Astrocyte of the hippocampus (primary cell): ENCODE measurements around the gene KPNA4.
"Not testable (repeated sequence)": the region's sequence is repeated elsewhere in the genome, so short reads cannot be mapped to it uniquely, and the experiment has no call there.

Source experiments
- DNase-seq: peaks from one replicate; pipeline ENCODE4 v3.0.0; 2011; ENCODE audit warnings: low read depth, low spot score

The KPNA4 gene

GRCh38 chr3:160490166-160490565 is 75.2 kb downstream of the KPNA4 start:
- no peak for DNase-seq

- DNase-seq: peak; percentile 50
These were observed 78.9 kb downstream of the KPNA4 start for GRCh38 chr3:160486459-160486869.

DNA sequence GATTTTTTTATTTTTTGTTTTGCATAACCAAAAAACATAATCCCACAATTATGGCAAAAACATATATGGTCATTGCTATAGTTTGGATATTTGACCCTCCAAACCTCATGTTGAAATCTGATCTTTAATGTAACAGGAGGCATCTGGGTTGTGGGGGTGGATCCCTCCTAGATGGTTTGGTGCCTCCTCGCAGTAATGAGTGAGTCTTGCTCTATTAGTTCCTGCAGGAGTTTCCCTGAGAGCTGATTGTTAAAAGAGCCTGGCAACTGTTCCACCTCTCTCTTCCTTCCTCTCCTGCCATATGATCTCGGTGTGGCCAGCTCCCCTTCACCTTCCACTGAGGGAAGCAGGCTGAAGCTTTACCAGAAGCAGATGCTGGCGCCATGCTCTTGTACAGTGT is 82.6 kb downstream of the KPNA4 start:
- DNase-seq: no peak

DNA sequence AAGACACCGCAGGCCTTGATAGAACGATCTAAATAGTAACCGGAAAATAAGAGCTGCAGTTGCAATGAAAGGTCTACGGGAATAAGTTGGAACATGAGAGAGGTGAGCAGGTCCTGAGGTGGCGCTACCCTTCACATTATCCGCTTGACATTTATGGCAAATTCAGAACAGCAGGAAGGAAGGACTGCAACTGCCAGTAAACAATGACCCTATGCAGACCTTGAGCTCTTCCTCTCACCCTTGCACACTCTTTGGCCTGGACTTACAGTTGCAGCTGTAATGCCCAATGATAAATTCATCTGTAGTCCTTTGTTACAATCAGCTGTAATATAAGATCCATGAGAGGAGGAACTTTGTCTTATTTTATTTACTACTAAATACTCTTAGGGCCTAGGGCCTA is 83.5 kb downstream of the KPNA4 start:
- no peak for DNase-seq

DNA sequence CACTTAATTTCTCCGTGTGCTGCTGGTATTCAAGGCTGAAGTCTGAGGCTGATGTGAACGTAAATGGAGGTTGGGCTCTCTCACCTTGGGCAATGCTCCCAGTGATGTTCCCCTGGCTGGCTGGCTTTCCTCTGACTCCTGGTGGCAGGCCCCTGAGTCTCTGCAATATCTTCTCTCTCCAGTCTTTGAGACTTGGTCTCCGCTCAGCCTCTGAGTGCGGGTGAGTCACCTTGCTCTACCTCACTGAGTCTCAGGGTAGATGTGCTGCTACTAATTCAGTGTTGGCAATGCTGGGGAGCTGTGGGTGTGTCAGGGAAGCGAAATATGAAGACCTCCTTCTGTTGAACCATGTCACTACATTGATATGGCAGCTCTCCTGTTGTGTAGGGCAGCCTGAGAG is 84.4 kb downstream of the KPNA4 start:
- no peak for DNase-seq

GRCh38 chr3:160479376-160479775 is 86.0 kb downstream of the KPNA4 start:
- DNase-seq: no peak

DNA sequence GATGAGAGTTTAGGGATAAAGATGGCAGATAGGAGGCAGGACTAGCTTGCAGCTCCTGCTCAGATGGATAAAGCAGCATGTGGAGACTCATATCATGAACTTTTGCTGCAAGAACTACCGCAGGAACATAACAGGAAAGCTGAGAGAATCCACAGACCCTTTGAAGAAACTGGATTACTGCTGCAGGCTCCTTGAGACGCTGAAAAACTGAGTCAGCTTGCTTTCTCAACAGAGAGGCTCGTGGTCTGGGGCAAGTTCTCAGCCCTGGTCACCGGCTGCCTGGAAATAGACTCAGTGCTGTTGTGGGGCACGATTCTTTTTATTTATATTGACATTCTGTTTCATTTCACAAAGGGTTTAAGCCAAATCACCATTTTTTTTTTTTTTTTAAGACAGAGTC is 87.0 kb downstream of the KPNA4 start:
- peak; percentile 18 for DNase-seq

DNA sequence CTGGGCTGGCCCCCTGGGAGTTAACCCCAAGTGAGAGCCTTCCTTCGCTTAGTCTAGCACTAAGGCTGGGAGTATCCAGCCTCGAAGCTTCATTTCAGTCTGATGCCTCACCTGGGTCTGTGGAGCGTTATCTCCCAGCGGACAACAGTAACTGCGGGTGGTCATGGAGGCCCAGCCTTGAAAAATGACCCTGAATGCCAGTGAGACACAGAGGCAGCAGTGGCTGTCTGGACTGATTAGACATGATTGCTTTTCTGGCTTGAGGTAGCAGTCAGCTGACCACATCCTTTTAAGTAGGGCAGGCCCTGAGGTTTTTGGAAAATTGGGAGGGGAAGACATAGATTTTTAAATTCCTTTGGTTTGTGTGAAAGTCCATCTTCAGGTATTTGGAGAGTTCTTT is 87.6 kb downstream of the KPNA4 start:
- DNase-seq: peak; percentile 23

DNA sequence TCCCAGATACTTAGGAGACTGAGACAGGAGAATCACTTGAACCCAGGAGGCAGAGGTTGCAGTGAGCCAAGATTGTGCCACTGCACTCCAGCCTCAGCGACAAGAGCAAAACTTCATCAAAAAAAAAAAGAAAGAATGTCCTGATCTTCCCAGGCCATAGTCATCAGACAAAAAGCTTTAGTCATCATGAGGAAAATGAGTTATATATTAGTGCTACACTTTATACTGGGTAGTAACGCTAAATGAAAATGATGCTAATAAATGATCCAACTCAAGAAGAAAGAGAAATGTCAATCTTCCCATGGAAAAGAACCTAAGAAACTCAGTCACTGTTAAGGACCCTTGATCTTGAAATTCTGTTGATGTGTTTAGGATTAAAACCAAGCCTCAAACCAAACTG is 89.5 kb downstream of the KPNA4 start:
- no peak for DNase-seq

- no peak for DNase-seq
These were observed 90.2 kb downstream of the KPNA4 start for GRCh38 chr3:160475153-160475552.

DNA sequence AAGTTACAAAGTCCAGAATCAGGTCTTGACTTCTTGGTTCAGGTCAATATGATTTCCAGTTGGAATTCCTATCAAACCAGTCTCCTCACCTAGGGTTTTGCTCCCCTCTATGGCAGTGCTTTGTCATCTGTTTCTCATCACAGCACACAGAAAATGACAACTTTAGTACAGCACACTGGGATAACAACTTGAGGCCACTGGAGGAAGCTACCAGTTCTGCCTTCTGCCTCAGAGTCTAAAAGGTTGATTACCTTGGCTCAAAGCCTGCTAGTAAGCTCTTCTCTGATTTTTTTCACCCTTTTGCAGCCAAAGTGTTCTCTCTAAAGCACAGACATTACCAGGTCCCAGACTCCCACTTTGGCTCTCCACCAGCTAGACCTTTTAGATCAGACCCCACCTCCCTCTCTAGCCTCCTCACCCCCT is 90.9 kb downstream of the KPNA4 start:
- peak; percentile 33 for DNase-seq

GRCh38 chr3:160473978-160474377 is 91.4 kb downstream of the KPNA4 start:
- DNase-seq: peak; percentile 52

- DNase-seq: peak; percentile 40
These were observed 92.2 kb downstream of the KPNA4 start for GRCh38 chr3:160473221-160473620.

- no peak for DNase-seq
These were observed 93.0 kb downstream of the KPNA4 start for GRCh38 chr3:160472344-160472743.

DNA sequence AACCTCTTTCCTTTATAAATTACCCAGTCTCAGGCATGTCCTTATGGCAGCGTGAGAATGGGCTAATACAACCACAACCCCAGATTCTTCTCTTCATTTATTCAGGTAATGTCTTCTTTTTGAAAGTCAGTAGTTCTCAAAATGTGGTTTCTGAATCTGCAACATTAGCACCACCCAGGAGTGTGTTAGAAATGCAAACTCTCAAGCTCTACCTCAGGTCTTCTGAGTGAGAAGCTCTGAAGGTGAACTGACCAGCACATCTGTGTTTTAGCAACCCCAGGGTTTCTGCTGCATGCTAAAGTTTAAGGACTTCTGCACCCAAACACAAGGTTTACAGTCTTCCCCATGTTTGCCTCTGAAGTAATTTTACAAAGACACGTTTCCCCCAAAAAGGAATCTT is 93.5 kb downstream of the KPNA4 start:
- DNase-seq: no peak

DNA sequence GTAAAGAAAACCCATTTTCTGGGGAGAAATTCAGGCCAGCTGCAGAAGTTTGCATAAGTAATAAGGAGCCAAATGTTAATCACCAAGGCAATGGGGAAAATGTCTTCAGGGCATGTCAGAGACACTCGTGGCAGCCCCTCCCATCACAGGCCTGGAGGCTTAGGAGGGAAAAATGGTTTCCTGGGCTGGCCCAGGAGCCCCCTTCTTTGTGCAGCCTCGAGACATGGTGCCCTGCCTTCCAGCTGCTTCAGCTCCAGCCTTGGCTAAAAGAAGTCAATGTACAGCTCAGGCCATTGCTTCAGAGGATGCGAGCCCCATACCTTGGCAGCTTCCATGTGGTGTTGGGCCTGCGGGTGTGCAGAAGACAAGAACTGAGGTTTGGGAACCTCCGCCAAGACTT is 95.2 kb downstream of the KPNA4 start:
- DNase-seq: no peak

DNA sequence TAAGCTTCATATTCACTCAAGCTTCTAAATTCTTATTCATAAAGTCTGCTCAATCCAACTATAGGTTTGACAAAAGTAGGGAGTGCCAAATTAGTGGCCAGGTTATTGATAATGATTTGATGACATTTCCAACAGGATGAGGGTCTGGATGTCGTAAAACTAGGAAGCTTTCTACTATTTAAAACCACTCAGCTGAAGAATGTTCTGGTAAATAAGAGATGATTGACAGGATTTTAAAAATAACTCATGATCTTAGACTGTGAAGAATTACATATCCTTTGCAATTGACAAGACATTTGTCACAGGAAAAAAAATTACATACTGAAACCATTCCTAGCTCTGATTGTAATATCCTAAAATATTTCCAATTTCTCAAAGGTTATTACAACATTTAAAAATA is 100.4 kb downstream of the KPNA4 start:
- no peak for DNase-seq

- no peak for DNase-seq
These were observed 101.0 kb downstream of the KPNA4 start for GRCh38 chr3:160464321-160464720.

DNA sequence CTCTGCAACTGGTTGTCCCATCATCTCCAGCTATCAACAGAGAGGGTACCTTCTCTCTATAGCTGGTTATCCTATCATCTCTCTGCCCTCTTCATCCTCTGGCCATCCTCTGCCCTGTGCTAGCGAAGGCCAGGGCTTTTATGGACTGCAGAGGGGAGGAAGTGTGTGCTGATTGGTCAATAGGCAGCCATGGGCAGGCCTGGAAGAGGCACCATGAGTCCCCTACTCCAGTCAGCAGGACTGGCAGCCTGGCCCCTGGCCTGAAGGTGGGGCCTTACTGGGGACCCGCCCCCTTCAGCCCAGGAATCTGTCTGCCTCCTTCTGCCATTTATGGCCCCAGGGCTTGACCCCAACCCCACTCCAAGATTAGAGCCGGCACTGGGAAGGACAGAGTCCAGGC is 105.3 kb downstream of the KPNA4 start:
- no peak for DNase-seq

GRCh38 chr3:160459450-160459970 is 105.9 kb downstream of the KPNA4 start:
- no peak for DNase-seq

DNA sequence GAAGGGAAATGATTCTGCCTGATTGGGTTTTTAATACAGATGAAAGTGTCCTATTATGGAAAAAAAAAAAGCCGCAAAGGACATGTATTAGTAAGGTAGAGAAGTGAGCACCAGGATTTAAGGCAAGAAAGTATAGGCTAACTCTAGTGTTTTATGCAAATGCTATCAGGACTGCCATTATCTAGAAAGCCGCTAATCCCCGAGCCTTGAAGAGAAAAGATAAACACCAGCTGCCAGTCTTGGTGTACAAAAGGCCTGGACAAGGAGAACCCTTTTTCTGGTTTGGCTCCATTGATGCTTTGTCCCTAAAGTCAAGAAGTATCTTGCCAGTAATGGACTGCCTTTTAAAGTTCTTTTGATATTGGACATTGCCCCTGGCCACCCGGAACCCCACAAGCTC is 107.2 kb downstream of the KPNA4 start:
- no peak for DNase-seq

DNA sequence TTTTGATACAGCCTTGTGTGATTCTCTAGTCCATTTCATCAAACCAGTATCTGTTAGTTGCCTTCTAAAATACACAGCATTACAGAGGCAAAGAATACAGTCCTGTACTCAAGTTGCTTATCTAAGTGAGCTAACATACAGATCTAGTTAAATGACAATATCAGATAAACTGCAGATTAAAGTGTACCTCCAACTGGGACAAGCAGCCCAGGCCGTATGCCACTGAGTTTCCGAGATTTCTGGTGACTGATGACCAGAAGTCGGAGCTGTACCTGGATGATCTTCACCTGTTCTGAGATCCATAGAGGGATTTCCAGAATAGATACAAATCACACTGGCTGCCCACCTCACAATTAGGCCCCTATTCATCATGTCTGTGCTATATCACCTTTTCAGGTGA is 109.5 kb downstream of the KPNA4 start:
- no peak for DNase-seq

DNA sequence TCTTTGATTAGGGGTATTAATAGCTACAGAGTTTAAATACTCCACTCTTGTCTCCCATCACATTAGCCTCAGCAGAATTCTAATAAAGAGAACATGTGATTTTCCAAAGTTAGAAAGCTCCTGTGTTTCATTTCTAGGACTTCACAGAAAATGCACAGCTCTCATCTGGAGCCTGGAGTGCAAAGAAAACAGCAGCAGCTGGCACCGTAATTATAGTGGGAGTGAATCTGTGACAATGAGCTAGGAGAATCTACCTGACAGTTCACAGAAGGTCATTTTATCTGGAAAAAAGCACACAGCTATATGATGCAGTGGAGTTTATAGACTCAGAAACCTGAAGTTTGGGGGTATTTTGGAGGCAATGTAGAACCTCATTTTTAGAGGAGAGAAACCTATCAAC is 110.4 kb downstream of the KPNA4 start:
- no peak for DNase-seq

DNA sequence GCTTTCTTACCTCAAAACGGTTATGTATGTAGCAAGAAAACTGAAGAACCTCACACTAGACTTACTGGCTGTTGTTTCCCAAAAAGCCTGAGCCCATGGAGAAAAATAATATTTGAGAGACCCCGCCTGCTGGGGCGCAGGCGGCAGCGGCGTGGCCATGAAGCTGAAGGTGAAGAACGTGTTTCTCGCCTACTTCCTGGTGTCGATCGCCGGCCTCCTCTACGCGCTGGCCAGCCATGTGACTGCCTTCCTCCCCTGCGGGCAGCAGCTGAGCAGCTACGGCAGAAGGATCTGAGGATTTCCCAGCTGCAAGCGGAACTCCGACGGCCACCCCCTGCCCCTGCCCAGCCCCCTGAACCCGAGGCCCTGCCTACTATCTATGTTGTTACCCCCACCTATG is 113.1 kb downstream of the KPNA4 start:
- not testable (repeated sequence) for DNase-seq
